Spleen (tissue), 11 donors: ENCODE results near the gene ADARB2. TPM values are rescaled to one million over a fixed set of nuclear protein-coding genes. Genes with fewer than 3 reads are reported as not detected.
A peak's percentile ranks its signal among the peaks of the same experiment; 100 is the strongest.

Experiments
- DNase-seq: peaks from one replicate; pipeline ENCODE4 v3.0.0-alpha.2; 2020
- H3K27ac ChIP-seq, 8 donors: fragments of 200-600 bp; sonication (generic) in 7 of 8; 1 replicate in 4 of 8; 2 replicates in 4 of 8; pipeline versions ENCODE4 v1.5.0 to v1.8.0; 2016 to 2021; ENCODE audit warnings: inconsistent platforms in 4 of 8, mild to moderate bottlenecking in 4 of 8, moderate library complexity in 1 of 8
- H3K27me3 ChIP-seq, 7 donors: fragments of 200-600 bp; sonication (generic) in 6 of 7; replicated peaks in 1 of 7; 1 replicate in 4 of 7; 2 replicates in 3 of 7; pipeline versions ENCODE4 v1.5.0 to v1.8.0; 2016 to 2021; ENCODE audit warnings: inconsistent platforms in 3 of 7, mild to moderate bottlenecking in 1 of 7
- H3K36me3 ChIP-seq, 6 donors: fragments of 200-600 bp; sonication (generic) in 5 of 6; 1 replicate in 4 of 6; 2 replicates in 2 of 6; pipeline versions ENCODE4 v1.5.0 to v1.8.0; 2016 to 2021; ENCODE audit warnings: inconsistent platforms in 2 of 6
- H3K4me1 ChIP-seq, 6 donors: fragments of 200-600 bp; sonication (generic) in 5 of 6; 1 replicate in 3 of 6; 2 replicates in 3 of 6; pipeline versions ENCODE4 v1.5.0 to v1.8.0; 2016 to 2021; ENCODE audit warnings: inconsistent platforms in 3 of 6
- H3K4me3 ChIP-seq, 8 donors: fragments of 200-600 bp; sonication (generic) in 7 of 8; 1 replicate in 4 of 8; 2 replicates in 4 of 8; pipeline versions ENCODE4 v1.5.0 to v1.8.0; 2016 to 2021; ENCODE audit warnings: inconsistent platforms in 4 of 8, mild to moderate bottlenecking in 4 of 8, moderate library complexity in 2 of 8
- H3K9me3 ChIP-seq, 8 donors: fragments of 200-600 bp; sonication (generic) in 7 of 8; 1 replicate in 4 of 8; 2 replicates in 4 of 8; pipeline versions ENCODE4 v1.5.0 to v1.8.0; 2016 to 2021; ENCODE audit warnings: inconsistent platforms in 4 of 8
- CTCF ChIP-seq, 11 experiments: fragments of 200-600 bp in 7 of 11; fragments of 450-650 bp in 4 of 11; sonication (generic) in 4 of 11; IDR thresholded peaks in 8 of 11; conservative IDR thresholded peaks in 3 of 11; 1 replicate in 7 of 11; 2 replicates in 4 of 11; pipeline versions ENCODE4 v1.4.0 to v1.8.0; 2016 to 2021; ENCODE audit warnings: antibody characterized with exemption in 11 of 11, inconsistent platforms in 4 of 11, mild to moderate bottlenecking in 1 of 11
- POLR2A ChIP-seq, 3 donors: fragments of 450-650 bp; IDR thresholded peaks; one replicate each; pipeline ENCODE4 v1.5.1; 2017; ENCODE audit warnings: antibody characterized with exemption in 3 of 3, mild to moderate bottlenecking in 1 of 3
- POLR2AphosphoS5 ChIP-seq, 3 donors: sonication (generic); formaldehyde crosslinking; IDR thresholded peaks; one replicate each; pipeline ENCODE4 v1.5.1; 2017; ENCODE audit warnings: antibody characterized with exemption in 3 of 3
- WGBS, 5 donors: extraction: QIAGEN DNeasy Blood & Tissue Kit in 3 of 5; methylation state at CpG; one replicate each; pipeline versions ENCODE4 v1.1.5 to v1.1.7; 2013 to 2018; 5-methylcytosine and 5-hydroxymethylcytosine counted together
- intact Hi-C: fragments of 100-400 bp; cut with DNase I; formaldehyde crosslinking; loops from one replicate; pipeline ENCODE4 v1.15.0; 2023; ENCODE audit warnings: low total_unique reads
- polyA plus RNA-seq, 3 donors: library from polyadenylated mRNA; stranded (reverse); fragments of 200-250 nt; gene quantifications; one replicate each; pipeline ENCODE4 v1.2.1, GENCODE V29; 2013
- total RNA-seq, 7 donors: library from RNA; depleted of rRNA in 3 of 7; stranded (reverse); fragments of >200 nt in 3 of 7; fragmentation: NEBNext Ultra II Directional in 4 of 7; extraction: Animal tissue kit (Norgen Biotek cat#: 25700) in 4 of 7; gene quantifications; one replicate each; pipeline versions ENCODE4 v1.1.0 to v1.2.1, GENCODE V29; 2016 to 2021
- donor health status: healthy with polysubstance abuse.
- donor health status: DM: no; HTN: no; CAD: no; lungs with moderate emphysema.
- donor health status: DM: no; HTN: no; CAD: no.
- donor health status: Bipolar disorder and iron deficiency.
- donor health status: healthy.
- donor health status: DM: no; HTN: no; CAD: no.
- donor health status: DM: yes; HTN: yes; CAD: no.

The ADARB2 gene
- total and polyA plus RNA-seq, 10 donors = 0.05 to 8.1 (median 0.96) TPM

- intact Hi-C loops = no loop called here
- H3K27me3 ChIP-seq = peaks cover 0 to 15% (median 0%) of the 10 kb centered on the region in 7 donors
- no peak overlapping the region for H3K4me3 ChIP-seq
- DNase-seq = peak; percentile 28
- no peaks in the 10 kb centered on the region for H3K4me1 ChIP-seq
- H3K9me3 ChIP-seq = no peaks in the 10 kb centered on the region
- WGBS, 5 donors = 59 to 80% (median 66%) methylated on average over 5 of the region's 5 CpGs
- TF ChIP-seq CTCF (IDR thresholded peaks at IDR 0.05 in 8 of 11, conservative IDR thresholded peaks at IDR 0.05 in 3 of 11) = no peak
- no peak for TF ChIP-seq POLR2AphosphoS5 (IDR thresholded peaks at IDR 0.05)
- no peak for TF ChIP-seq POLR2A (IDR thresholded peaks at IDR 0.05)
- H3K36me3 ChIP-seq = no peaks in the 10 kb centered on the region
- no peak overlapping the region for H3K27ac ChIP-seq
These were observed 563.3 kb downstream of the ADARB2 start for GRCh38 chr10:1174022-1174421.

- H3K27me3 ChIP-seq = peaks cover 0 to 17% (median 0%) of the 10 kb centered on the region in 7 donors
These were observed 564.2 kb downstream of the ADARB2 start for GRCh38 chr10:1173091-1173490.

GRCh38 chr10:1172256-1172984 is 564.9 kb downstream of the ADARB2 start:
- Histone ChIP-seq H3K4me3 (no peak overlapping the region), H3K36me3 (no peaks in the 10 kb centered on the region), H3K9me3 (no peaks in the 10 kb centered on the region), H3K4me1 (no peaks in the 10 kb centered on the region), H3K27me3 (peaks cover 0 to 17% (median 0%) of the 10 kb centered on the region in 7 donors), H3K27ac (no peak overlapping the region)
- WGBS, 5 donors = 84 to 87% (median 86%) methylated on average over 15 of the region's 15 CpGs
- TF ChIP-seq POLR2A (IDR thresholded peaks at IDR 0.05) = no peak
- TF ChIP-seq POLR2AphosphoS5 (IDR thresholded peaks at IDR 0.05) = no peak
- TF ChIP-seq CTCF (IDR thresholded peaks at IDR 0.05 in 8 of 11, conservative IDR thresholded peaks at IDR 0.05 in 3 of 11) = no peak
- no peak for DNase-seq
- intact Hi-C loops = no loop called here

More at GRCh38 chr10:1173091-1173490, 564.2 kb downstream of the ADARB2 start:
- no peaks in the 10 kb centered on the region for H3K36me3 ChIP-seq
- intact Hi-C loops = no loop called here
- no peaks in the 10 kb centered on the region for H3K4me1 ChIP-seq
- 84 to 93% (median 88%) methylated on average over 18 to 27 of the region's 27 CpGs for WGBS, 5 donors
- H3K4me3 ChIP-seq = no peak overlapping the region
- H3K9me3 ChIP-seq = no peaks in the 10 kb centered on the region
- H3K27ac ChIP-seq = no peak overlapping the region
- TF ChIP-seq POLR2A (IDR thresholded peaks at IDR 0.05) (no peak), POLR2AphosphoS5 (IDR thresholded peaks at IDR 0.05) (no peak), CTCF (IDR thresholded peaks at IDR 0.05 in 8 of 11, conservative IDR thresholded peaks at IDR 0.05 in 3 of 11) (no peak)
- no peak for DNase-seq

- Histone ChIP-seq H3K4me1 (no peaks in the 10 kb centered on the region), H3K9me3 (no peaks in the 10 kb centered on the region), H3K27me3 (peaks cover 0 to 22% (median 0%) of the 10 kb centered on the region in 7 donors), H3K36me3 (no peaks in the 10 kb centered on the region), H3K4me3 (no peak overlapping the region), H3K27ac (no peak overlapping the region)
- DNase-seq = peak; percentile 55
- TF ChIP-seq CTCF (IDR thresholded peaks at IDR 0.05 in 8 of 11, conservative IDR thresholded peaks at IDR 0.05 in 3 of 11) = no peak
- 80 to 88% (median 82%) methylated on average over 9 of the region's 9 CpGs for WGBS, 5 donors
- intact Hi-C loops = no loop called here
These were observed 565.7 kb downstream of the ADARB2 start for GRCh38 chr10:1171586-1171985.
